Activated T-helper 1 cell treated with anti-CD3 and anti-CD28 coated beads, Interleukin-2, amount 50 U/mL, for 16 hours (primary cell): Measurements from ENCODE around the gene PTP4A2.
A peak's percentile ranks its signal among the peaks of the same experiment; 100 is the strongest.
"Not testable (repeated sequence)": the region's sequence is repeated elsewhere in the genome, so short reads cannot be mapped to it uniquely, and the experiment has no call there.

Source experiments
- DNase-seq, 2 donors: peaks; one replicate each; pipeline ENCODE4 v3.0.0-alpha.2; 2020; ENCODE audit warnings: low read depth in 1 of 2, low spot score in 1 of 2

The PTP4A2 gene

GRCh38 chr1:31951276-31951675 is 13.1 kb upstream of the PTP4A2 start:
- DNase-seq: no peak

- no peak for DNase-seq
Measured at GRCh38 chr1:31949862-31950261, 11.7 kb upstream of the PTP4A2 start.

GRCh38 chr1:31945677-31946076 is 7.5 kb upstream of the PTP4A2 start:
- not testable (repeated sequence) for DNase-seq

- DNase-seq: peak; percentile 54 to 72
Measured at GRCh38 chr1:31944205-31945089, 6.3 kb upstream of the PTP4A2 start.

GRCh38 chr1:31943546-31944184 is 5.5 kb upstream of the PTP4A2 start:
- DNase-seq: no peak

GRCh38 chr1:31942061-31942460 is 3.9 kb upstream of the PTP4A2 start:
- DNase-seq: not testable (repeated sequence)

- peak; percentile 46 to 70 for DNase-seq
Measured at GRCh38 chr1:31939484-31940329, 1.5 kb upstream of the PTP4A2 start.

- peak; percentile 67 to 73 for DNase-seq
Measured at GRCh38 chr1:31937300-31938183, 626 bp downstream of the PTP4A2 start.

- DNase-seq: no peak
Measured at GRCh38 chr1:31936981-31937299, 1.2 kb downstream of the PTP4A2 start.

GRCh38 chr1:31936278-31936980 is 1.7 kb downstream of the PTP4A2 start:
- no peak for DNase-seq

- DNase-seq: no peak
Measured at GRCh38 chr1:31934706-31935629, 3.2 kb downstream of the PTP4A2 start.

GRCh38 chr1:31932491-31933316 is 5.5 kb downstream of the PTP4A2 start:
- no peak for DNase-seq

- no peak for DNase-seq
Measured at GRCh38 chr1:31931593-31932225, 6.5 kb downstream of the PTP4A2 start.

- no peak for DNase-seq
Measured at GRCh38 chr1:31930836-31931592, 7.2 kb downstream of the PTP4A2 start.

- DNase-seq: no peak
Measured at GRCh38 chr1:31927661-31927980, 10.5 kb downstream of the PTP4A2 start.

GRCh38 chr1:31926853-31927660 is 11.1 kb downstream of the PTP4A2 start:
- no peak for DNase-seq
